NCI-H446 (cell line): ENCODE measurements around the gene UQCR11.

Experiments used
- DNase-seq, 2 experiments: peaks; one replicate each; lab custom pipeline; 2025; lab: John Stamatoyannopoulos, UW

The UQCR11 gene

DNA sequence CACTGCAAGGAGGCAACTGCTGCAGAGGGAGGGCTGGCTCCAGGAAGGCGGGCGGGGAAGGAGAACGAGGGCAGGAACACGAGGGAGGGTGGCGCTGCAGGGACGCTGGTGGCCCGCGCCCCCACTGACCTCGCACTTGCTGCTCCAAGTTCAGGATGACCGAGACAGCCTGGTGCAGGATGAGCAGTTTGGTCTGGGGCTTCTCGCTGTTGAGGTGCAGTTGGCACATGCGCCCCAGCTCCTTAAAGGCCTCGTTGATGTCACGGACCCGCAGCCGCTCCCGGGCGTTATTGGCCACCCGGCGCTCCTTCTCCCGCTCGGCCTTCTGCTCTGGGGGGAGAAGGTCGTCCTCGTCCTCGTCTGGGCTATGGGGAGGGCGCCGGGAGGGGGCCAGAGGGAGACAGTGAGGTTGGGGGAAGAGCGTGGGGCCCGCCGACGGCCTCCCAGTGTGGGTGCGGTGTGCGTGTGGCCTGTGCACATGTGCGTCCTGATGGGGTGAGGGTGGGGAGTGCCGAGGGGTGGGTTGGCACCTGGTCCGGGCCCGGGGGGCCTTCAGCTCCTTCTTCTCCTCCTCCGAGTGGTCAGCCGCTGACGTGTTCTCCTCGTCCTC is 10.0 kb upstream of the UQCR11 start:
- no peak for DNase-seq

DNA sequence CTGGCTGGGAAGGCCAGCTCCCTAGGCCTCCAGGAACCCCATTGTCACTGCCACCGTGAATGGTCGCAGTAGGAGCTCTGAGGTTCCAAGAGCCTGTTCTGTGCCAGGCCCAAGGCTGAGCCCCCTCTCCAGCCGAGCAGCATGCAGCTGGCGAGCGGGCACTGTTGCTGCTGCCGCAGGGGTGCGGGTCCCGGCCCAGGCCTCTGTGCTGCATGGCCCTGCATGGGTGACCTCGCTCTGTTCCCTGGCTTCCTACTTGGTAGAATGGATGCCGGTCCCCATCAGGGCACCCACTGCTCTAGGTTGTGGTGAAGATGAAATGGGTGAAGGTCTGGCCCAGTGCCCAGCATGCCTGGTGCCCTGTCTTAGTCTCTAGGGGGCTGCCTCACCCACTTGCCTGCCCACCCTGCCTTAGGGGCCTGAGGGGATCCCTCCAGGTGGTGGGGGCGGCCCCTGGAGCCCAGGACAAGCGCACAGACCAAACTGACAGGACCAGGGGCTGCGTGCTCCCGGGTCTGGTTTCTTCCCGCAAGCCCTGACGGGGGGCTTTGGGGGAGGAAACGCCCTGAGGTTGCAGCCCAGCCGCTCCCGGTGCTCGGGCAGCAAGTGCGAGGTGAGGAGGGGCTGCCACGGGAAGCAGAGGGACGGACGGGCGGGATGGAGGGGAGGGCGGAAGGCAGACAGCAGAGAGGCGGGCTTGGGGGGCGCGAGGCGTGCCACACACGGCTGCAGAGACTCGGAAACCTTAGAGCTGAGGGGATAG is 8.7 kb upstream of the UQCR11 start:
- no peak for DNase-seq

DNA sequence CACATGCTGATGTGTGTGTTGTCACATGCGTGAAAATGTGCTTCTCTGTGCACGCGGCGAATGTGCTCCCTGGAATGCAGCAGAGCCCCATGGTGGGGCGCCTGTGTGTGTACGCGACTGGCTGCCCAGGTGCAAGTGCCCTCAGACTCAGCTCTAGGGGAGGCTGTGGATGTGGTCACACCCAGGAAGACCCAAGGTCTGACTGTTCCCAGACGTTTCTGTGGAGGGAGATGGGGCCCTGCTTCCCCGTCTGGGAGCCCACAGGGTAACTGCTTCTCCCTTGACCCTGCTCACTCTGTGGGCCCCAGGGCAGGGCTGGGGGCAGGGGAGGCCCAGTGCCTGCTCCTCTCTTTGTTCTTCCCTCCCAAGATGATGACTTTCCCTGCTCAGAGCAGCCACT is 7.9 kb upstream of the UQCR11 start:
- DNase-seq = no peak

DNA sequence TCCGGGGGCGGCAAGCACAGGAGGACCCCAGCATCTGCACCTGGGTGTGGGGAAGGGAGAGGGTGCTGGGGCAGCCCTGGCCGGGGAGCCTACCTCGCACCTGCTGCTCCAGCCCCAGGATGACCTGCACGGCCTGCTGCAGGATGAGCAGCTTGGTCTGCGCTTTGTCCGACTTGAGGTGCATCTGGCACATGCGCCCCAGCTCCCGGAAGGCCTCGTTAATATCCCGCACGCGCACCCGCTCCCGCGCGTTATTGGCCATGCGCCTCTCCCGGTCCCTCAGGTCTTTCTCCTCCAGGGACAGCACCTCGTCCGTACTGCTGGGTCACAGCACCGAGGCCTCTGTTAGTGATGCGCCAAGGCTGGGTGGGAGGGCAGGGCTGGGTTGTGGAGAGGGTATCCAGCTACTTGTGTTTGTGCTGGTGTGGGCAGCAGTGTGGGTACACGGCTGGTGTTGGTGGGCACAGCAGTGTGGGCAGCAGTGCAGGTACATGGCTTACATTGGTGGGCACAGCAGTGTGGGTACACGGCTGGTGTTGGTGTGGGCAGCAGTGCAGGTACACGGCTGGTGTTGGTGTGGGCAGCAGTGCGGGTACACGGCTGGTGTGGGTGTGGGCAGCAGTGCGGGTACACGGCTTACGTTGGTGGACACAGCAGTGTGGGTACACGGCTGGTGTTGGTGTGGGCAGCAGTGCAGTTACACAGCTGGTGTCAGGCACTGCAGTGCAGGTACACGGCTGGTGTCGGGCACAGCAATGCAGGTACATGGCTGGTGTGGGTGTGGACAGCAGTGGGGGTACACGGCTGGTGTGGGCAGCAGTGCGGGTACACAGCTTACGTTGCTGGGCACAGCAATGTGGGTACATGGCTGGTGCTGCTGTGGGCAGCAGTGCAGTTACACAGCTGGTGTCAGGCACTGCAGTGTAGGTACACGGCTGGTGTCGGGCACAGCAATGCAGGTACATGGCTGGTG is 7.1 kb upstream of the UQCR11 start:
- DNase-seq = no peak

DNA sequence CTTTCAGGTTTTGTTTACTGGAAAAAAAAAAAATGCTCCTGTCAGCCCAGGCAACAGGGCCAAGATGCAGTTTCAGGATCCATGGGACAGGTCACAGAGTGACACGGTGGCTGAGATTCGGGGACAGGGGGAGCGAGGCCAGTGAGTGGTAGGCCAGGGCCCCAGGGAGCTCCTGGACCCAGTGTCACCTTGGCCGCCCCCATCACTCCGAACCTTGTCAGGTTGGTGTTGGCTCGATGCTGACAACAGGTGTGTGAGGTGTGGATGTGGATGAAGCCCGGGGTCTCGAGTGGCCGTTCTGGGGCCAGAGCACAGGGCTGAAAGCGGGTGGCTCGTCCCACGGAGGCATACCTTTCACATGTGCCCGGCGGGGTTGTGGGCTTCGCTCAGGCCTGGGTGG is 6.1 kb upstream of the UQCR11 start:
- no peak for DNase-seq

DNA sequence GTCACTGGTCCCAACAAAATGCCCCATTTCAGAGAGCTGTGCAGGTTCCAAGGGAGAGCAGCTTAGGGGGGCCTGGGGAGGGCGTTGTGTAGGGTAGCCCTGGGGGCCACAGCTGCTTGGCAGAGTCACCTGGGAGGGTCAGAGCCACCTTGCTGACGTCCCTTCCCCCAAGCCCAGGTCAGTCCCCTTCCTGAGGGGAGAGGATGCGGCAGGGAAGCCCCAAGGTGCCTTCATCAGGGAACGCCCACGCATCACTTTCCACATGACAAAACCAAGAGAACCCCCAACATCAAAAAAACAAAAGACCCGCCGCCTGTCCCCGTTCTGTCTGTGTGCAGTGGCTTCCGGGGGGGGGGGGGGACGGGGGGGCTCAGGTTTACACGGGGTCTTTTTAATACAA is 5.3 kb upstream of the UQCR11 start:
- DNase-seq = no peak

DNA sequence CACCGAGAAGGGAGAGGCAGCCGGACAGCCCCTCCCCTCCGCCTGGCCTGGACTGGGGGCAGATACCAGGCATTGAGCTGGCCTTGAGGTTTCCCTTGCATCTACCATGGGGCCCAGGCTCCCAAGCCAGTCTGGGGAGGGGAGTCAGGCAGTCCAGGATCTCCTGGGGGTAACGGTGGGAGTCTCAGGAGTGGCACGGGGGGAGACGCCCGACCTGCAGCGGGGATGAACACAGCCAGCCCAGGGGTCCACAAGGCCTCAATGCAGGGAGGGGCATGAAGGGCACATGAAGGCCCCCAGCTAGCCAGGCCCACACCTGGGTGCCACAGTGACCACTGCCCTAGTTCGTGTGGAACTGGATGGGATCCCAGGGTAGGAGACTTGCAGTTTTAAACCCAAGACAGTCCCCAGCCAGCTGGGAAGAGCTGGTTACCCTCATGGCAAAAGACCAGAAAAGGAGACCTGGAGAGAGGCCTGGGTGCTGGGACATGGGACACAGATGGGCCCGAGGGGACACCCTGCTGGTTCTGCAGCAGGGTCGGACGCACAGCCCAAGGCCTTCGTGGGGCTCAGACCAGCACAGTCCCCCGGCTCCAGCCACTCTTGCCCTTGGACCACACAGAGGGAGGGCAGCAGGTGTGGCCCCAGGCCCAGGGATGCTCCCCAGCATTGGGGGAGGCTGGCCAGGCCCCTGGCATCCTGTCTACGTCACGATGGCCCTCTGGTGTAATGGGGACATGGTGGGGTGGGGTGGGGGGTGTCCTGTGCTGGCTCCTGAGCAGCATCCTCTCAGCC is 4.6 kb upstream of the UQCR11 start:
- DNase-seq = no peak

DNA sequence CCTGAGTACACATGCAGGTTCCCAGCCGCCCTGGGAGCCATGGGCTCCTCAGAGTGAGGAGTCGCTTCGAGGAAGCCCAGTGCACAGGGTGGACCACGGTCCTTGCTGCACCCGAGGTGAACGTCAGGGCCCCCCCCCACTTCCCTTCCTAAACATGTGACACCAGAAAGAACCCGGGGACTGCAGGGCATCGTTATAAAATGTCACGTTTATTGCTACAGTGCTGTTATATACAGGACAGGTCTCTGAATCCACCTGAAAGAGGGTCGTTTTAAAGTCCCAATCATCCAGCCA is 3.8 kb upstream of the UQCR11 start:
- DNase-seq = no peak

DNA sequence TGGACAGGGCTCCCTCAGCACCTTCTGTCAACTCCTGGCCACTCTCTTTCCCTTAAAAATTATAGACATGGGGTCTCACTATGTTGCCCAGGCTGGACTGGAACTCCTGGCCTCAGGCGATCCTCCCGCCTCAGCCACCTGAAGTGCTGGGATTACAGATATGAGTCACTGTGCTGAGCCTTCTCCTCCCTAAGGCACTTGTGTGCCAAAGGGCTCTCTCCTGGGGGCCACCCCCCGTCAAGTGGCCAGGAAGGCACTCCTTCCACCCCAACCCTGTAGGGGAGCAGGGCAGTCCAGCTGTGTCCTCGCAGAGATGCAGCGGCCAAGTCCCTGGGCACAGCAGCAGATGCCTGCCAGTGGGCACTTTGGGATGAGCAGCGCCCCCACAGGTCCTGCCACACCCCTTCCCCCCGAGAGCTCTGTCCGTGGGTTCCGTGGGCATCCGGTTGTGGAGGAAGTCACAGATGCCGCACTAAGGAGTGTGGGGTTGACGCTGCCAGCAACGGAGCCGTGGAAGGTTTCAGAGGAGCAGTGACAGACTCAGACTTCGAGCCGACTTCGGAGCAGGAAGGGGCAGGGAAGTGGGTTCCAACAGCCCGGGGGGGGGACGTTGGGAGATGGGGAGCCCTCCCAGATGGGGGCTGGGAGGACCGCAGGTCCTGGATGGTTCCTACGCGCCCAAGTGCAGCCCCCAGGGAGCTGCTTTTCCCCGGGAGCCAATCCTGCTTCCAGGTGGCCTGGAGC is 3.3 kb upstream of the UQCR11 start:
- DNase-seq = no peak

DNA sequence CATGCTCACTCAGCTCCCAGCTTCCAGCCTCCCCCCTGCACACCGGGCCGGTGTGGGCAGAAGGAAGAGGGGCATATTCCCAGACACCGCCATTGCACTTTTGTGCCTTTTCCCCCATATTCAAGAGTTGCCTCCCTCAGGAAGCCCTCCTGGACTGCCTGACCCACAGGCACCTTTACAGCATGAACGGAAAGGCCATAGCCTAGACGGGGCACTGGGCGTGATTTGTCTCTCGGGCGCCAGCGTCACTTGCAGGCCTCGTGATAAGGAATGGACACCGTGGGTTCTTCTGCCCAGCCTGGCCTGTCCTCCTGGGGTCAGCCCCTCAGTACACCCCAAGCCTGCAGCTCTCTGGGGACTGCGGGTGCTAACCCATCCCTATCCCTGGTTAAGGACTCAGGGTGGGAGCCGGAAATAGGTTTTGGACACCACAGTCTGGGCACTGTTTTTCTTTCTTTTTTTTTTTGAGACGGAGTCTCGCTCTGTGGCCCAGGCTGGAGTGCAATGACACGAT is 933 bp upstream of the UQCR11 start:
- DNase-seq = no peak

DNA sequence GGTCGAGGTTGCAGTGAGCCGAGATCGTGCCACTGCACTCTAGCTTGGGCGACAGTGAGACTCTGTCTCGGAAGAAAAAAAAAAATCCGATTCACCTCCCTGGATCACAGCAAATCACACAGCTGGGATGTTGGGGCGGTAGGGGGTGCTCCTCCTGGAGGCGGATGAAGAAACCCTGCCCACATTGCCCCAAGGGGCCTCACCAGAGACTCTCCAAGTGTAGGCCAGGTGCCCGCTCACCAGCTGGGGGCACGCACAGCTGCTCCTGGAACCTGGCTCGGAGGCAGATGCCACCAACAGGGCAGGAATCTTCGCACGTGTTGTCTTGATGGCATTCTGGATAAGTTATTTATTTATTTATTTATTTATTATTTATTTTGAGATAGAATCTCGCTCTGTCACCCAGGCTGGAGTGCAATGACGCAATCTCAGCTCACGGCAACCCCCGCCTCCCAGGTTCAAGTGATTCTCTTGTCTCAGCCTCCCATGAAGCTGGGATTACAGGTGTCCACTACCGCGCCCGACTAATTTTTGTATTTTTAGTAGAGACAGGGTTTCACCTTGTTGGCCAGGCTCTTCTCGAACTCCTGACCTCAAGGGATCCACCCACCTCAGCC is 3.1 kb downstream of the UQCR11 start:
- DNase-seq = no peak

DNA sequence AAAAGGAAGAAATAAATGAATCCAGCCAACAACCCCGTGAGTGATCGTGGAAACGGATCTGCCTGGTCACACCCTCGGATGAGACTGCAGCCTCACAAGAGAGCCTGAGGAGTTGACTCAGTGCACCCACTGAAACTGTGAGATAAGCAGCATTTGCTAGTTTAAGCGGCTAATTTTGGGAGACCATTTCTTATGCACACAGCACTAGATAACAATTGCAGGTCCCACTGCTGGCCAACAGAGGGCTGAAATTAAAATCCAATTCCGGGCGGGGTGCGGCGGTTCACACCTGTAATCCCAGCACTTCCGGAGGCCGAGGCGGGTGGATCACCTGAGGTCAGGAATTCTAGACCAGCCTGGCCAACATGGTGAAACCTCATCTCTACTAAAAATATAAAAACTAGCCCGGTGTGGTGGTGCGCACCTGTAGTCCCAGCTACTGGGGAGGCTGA is 3.6 kb downstream of the UQCR11 start:
- DNase-seq = no peak

DNA sequence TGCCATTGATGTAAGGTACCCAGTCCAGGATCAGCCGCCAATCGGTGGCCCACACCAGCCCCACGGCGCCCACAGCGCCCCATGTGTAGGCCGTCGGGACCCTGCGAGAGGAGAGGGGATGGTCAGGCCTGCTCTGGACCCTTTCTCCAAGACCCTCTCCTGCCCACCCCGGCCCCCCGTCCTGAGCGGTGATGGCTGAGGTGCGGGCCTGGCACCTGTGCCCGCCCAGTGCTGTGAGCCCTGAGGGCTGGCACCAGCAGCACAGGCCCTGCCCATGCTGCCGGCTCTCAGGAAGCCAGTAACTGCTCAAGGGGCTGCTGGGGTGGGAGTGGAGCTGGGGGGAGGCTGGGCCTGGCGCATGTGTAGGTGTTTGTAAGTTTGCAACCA is 5.8 kb downstream of the UQCR11 start:
- DNase-seq = no peak

DNA sequence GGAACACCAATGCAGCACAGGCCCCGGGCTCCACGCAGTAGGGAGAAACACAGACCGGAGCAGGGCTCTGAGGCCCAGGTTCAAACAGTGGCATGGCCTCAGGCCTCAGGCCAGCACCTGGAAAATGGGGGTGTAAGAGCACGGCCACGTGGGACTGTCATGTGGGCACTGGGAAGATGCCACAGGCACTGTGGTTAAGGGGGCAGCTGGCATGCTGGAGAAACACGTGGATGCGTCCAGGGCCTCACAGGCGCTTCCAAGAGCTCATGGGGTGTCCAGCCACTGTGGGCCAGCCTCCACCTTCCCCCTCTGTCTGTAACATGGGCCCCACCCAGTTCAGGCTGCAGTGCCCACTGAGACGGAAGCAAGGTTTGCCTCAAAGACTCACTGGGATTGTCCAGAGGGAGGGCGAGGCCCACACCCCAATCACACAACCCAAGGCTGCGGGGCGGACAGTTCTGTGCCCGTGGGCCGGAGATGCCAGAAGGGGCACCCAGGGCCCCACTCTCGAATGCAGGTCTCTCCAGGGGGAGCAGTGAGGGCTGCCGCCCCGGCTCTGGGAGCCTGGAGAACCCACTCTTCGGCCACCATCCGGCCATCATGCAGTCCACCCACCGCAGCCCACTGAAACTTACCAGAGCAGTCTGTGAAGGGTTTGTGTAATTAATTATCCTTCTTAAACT is 6.3 kb downstream of the UQCR11 start:
- no peak for DNase-seq

DNA sequence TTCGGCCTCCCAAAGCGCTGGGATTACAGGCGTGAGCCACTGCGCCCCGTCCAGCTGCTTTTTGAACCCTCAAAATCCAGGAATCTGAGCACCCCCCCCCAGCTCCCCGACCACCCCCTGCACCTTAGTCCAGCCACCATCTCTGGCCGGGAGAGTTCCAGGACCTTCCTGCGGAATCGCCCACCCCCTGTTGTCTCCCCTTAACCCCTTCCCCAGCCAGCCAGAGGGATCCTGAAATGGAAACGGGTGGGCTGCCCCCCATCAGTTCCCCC is 11.8 kb downstream of the UQCR11 start:
- no peak for DNase-seq

DNA sequence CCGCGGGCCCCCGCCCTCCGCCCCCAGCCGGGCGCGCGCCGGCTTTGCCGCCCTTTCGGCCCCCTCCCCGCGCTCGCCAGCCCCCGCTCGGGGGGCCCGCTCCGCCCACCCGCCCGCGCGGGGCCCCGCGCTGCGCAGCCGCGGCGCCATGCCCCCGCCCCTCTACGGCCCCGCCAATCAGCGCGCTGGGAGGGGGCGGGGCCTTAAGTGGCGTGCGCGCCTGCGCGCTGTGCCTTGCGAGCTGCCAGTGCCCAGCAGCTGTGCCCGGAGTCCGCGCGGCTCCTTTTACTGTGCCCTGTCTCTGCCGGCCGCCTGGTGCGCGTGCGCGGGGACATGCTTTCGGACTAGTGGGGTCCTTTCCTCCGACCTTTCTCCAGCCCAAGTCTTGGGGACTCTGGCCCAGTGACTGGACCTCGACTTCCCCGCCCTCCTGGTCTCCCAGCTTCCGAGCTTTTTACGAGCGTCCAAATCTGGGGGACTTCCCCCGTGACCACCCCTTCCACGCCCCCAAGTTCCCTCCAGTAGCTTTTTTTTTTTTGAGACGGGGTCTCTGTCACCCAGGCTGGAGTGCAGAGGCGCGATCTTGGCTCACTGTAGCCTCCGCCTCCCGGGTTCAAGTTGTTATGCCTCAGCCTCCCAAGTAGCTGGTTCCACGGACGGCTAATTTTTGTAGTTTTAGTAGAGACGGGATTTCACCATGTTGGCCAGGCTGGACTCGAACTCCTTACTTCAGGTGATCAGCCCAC is 12.3 kb downstream of the UQCR11 start, which contains the start of gene MBD3:
Gene MBD3, minus strand, starts transcription at position 111 of the 746 bp plus-strand sequence. CDS start 234 bp downstream, outside the sequence.
- peak; percentile 85 to 99 for DNase-seq

DNA sequence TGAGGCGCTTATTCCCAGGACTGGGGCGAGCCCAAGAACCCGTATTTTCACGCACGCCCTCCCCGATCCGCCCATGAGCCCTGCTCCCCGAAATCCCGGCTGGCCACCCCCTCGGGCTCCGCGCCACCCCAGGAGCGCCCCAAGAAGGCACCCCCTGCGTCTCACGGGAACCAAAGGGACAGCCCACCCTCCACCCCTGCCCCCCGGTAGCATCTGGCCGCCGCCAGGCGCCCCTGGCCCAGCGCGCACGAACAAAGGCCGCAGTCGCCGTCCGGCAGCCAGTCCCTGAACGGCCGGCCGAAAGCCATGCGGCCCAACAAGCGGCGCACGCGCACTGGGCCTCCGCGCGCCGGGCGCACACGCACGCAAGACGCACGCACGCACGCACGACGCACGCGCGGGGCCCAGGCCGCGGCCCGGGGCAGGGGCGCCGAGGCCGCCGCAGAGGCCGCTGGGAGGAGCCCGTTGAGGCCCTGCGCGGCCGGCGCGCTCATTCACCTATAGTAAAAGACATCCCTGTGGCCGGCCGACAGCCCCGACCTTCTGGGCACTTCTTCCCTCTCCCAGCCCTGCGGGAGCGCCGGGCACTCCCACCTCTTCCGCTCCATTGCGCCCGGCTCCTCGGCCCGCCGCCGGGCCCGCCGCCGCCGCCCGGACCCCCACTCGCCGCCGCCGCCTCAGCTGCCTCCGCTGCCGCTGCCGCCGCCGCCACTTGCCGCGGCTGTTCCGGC is 13.1 kb downstream of the UQCR11 start:
- DNase-seq = peak; percentile 86 to 96

DNA sequence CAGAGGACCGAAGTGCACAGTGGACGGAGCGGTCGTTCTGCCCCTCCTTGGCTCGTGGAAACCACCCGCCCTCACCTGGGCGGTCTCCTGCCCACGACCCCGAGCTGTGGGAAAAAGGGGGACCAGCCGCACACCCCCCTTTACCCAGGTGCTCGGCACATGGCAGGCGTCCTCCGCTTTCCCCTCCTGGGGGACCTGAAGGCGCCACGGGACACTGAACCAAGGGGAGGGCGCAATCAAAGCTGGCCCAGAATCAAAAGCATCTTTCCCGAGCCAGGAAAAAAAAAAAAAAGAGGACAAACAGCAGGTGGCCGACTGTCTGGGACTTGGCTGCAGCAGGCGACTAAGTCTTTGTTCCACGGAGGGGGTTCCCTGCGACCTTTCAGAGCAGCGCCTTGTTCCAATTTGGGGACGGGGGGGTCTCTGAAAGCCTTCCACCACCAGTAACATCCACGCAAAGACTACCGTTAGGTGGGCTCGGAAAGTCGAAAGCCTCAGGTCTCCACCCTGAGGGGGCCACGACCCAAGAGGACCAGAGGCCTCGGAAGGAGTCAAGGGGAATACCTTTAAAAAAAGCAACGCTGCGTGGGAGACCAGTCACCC is 13.7 kb downstream of the UQCR11 start:
- DNase-seq = peak; percentile 36 to 59
